Measurements from ENCODE around the gene CDHR1. TPM values are rescaled to one million over a fixed set of nuclear protein-coding genes. Genes with fewer than 3 reads are reported as not detected.

CDHR1 gene
- total and polyA plus RNA-seq, 2 experiments from 2014 or later = 3.2 to 6.6 TPM

DNA sequence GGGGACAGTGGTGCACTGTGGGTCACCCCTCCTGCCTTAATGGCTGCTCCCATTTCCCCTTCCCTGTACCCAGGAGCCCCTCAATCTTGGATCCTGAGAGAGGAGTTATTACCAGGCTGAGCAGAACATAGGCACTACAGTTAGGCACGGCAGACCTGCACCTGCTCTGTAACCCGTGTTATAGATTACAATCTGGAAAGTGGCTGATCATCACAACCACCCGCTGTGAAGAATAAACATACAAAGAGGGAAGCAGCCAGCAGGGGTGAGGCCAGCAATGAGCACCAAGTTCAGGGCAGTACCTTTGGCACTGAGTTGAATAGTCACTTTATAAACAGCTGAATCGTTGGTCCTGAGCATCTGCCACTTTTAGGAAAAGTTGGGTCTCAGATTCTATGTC is 1.7 kb downstream of the CDHR1 start (continued):
- TF ChIP-seq, protein P1, sequence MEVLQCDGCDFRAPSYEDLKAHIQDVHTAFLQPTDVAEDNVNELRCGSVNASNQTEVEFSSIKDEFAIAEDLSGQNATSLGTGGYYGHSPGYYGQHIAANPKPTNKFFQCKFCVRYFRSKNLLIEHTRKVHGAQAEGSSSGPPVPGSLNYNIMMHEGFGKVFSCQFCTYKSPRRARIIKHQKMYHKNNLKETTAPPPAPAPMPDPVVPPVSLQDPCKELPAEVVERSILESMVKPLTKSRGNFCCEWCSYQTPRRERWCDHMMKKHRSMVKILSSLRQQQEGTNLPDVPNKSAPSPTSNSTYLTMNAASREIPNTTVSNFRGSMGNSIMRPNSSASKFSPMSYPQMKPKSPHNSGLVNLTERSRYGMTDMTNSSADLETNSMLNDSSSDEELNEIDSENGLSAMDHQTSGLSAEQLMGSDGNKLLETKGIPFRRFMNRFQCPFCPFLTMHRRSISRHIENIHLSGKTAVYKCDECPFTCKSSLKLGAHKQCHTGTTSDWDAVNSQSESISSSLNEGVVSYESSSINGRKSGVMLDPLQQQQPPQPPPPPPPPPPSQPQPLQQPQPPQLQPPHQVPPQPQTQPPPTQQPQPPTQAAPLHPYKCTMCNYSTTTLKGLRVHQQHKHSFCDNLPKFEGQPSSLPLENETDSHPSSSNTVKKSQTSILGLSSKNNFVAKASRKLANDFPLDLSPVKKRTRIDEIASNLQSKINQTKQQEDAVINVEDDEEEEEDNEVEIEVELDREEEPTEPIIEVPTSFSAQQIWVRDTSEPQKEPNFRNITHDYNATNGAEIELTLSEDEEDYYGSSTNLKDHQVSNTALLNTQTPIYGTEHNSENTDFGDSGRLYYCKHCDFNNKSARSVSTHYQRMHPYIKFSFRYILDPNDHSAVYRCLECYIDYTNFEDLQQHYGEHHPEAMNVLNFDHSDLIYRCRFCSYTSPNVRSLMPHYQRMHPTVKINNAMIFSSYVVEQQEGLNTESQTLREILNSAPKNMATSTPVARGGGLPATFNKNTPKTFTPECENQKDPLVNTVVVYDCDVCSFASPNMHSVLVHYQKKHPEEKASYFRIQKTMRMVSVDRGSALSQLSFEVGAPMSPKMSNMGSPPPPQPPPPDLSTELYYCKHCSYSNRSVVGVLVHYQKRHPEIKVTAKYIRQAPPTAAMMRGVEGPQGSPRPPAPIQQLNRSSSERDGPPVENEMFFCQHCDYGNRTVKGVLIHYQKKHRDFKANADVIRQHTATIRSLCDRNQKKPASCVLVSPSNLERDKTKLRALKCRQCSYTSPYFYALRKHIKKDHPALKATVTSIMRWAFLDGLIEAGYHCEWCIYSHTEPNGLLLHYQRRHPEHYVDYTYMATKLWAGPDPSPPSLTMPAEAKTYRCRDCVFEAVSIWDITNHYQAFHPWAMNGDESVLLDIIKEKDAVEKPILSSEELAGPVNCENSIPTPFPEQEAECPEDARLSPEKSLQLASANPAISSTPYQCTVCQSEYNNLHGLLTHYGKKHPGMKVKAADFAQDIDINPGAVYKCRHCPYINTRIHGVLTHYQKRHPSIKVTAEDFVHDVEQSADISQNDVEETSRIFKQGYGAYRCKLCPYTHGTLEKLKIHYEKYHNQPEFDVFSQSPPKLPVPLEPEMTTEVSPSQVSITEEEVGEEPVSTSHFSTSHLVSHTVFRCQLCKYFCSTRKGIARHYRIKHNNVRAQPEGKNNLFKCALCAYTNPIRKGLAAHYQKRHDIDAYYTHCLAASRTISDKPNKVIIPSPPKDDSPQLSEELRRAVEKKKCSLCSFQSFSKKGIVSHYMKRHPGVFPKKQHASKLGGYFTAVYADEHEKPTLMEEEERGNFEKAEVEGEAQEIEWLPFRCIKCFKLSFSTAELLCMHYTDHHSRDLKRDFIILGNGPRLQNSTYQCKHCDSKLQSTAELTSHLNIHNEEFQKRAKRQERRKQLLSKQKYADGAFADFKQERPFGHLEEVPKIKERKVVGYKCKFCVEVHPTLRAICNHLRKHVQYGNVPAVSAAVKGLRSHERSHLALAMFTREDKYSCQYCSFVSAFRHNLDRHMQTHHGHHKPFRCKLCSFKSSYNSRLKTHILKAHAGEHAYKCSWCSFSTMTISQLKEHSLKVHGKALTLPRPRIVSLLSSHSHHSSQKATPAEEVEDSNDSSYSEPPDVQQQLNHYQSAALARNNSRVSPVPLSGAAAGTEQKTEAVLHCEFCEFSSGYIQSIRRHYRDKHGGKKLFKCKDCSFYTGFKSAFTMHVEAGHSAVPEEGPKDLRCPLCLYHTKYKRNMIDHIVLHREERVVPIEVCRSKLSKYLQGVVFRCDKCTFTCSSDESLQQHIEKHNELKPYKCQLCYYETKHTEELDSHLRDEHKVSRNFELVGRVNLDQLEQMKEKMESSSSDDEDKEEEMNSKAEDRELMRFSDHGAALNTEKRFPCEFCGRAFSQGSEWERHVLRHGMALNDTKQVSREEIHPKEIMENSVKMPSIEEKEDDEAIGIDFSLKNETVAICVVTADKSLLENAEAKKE (CRISPR knock-in tag; IDR thresholded peaks at IDR 0.05) = no peak
- no peak for TF ChIP-seq NANOG (IDR thresholded peaks at IDR 0.05; ENCODE audit: borderline replicate concordance)

- H3K9me3 Mint-ChIP-seq = no peaks in the 10 kb centered on the region
- Histone ChIP-seq H3F3A (replicated peaks; ENCODE audit: low read depth) (no peaks in the 10 kb centered on the region), H3K27me3 (ENCODE audit: insufficient read depth) (peaks cover 40% of the 10 kb centered on the region), H3K27ac (ENCODE audit: low read depth) (no peak overlapping the region), H3K79me2 (replicated peaks; ENCODE audit: insufficient read depth) (no peaks in the 10 kb centered on the region), H4K20me1 (replicated peaks; ENCODE audit: insufficient read depth) (no peaks in the 10 kb centered on the region), H3K4me3 (no peak overlapping the region), H3K9me2 (ENCODE audit: insufficient read depth) (no peaks in the 10 kb centered on the region), H3K4me2 (no peak overlapping the region), H3K4me1 (ENCODE audit: insufficient read depth) (peaks cover 3% of the 10 kb centered on the region; the same call in 1 of the 2 replicates), H2AFZ (no peak overlapping the region), H3K36me3 (ENCODE audit: insufficient read depth) (no peaks in the 10 kb centered on the region)
- H3K36me3 Mint-ChIP-seq (ENCODE audit: low read depth) = no peaks in the 10 kb centered on the region
- ATAC-seq = no peak
- H3K27ac Mint-ChIP-seq = no peak overlapping the region
- H3K27me3 Mint-ChIP-seq (ENCODE audit: insufficient read depth, low read depth, poor library complexity) = peaks cover 40% of the 10 kb centered on the region
- H3K4me1 Mint-ChIP-seq = peaks cover 5% of the 10 kb centered on the region
- H3K4me3 Mint-ChIP-seq = no peak overlapping the region
- DNase-seq (ENCODE audit: low spot score) = no peak
- no peak for TF ChIP-seq POLR2AphosphoS5 (IDR thresholded peaks at IDR 0.05; ENCODE audit: low read depth)
- TF ChIP-seq, protein P1 (CRISPR knock-in tag; IDR thresholded peaks at IDR 0.05) = no peak
- TF ChIP-seq, protein P2, sequence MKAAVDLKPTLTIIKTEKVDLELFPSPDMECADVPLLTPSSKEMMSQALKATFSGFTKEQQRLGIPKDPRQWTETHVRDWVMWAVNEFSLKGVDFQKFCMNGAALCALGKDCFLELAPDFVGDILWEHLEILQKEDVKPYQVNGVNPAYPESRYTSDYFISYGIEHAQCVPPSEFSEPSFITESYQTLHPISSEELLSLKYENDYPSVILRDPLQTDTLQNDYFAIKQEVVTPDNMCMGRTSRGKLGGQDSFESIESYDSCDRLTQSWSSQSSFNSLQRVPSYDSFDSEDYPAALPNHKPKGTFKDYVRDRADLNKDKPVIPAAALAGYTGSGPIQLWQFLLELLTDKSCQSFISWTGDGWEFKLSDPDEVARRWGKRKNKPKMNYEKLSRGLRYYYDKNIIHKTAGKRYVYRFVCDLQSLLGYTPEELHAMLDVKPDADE (IDR thresholded peaks at IDR 0.05) = no peak
- TF ChIP-seq, protein P3, sequence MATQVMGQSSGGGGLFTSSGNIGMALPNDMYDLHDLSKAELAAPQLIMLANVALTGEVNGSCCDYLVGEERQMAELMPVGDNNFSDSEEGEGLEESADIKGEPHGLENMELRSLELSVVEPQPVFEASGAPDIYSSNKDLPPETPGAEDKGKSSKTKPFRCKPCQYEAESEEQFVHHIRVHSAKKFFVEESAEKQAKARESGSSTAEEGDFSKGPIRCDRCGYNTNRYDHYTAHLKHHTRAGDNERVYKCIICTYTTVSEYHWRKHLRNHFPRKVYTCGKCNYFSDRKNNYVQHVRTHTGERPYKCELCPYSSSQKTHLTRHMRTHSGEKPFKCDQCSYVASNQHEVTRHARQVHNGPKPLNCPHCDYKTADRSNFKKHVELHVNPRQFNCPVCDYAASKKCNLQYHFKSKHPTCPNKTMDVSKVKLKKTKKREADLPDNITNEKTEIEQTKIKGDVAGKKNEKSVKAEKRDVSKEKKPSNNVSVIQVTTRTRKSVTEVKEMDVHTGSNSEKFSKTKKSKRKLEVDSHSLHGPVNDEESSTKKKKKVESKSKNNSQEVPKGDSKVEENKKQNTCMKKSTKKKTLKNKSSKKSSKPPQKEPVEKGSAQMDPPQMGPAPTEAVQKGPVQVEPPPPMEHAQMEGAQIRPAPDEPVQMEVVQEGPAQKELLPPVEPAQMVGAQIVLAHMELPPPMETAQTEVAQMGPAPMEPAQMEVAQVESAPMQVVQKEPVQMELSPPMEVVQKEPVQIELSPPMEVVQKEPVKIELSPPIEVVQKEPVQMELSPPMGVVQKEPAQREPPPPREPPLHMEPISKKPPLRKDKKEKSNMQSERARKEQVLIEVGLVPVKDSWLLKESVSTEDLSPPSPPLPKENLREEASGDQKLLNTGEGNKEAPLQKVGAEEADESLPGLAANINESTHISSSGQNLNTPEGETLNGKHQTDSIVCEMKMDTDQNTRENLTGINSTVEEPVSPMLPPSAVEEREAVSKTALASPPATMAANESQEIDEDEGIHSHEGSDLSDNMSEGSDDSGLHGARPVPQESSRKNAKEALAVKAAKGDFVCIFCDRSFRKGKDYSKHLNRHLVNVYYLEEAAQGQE (IDR thresholded peaks at IDR 0.05; ENCODE audit: unreplicated experiment) = no peak
These were observed 2.6 kb downstream of the CDHR1 start for GRCh38 chr10:84196941-84197340.

Measured in GM23338 (cell line).